HG03520 (cell line): Measurements from ENCODE around the gene MRPL3.

Experiments used
- ATAC-seq: cut with Tn5 transposase; IDR thresholded peaks from one replicate; pipeline ENCODE4 v1.9.1; 2021; ENCODE audit warnings: mild to moderate bottlenecking, moderate library complexity; ENCODE audit not compliant: unreplicated experiment

Gene MRPL3

GRCh38 chr3:131421301-131421700 lies 81.5 kb downstream of the MRPL3 start:
- ATAC-seq = no peak

GRCh38 chr3:131417751-131418150 lies 85.0 kb downstream of the MRPL3 start:
- no peak for ATAC-seq
